Activated CD4-positive, CD25-positive, alpha-beta regulatory T cell treated with anti-CD3 and anti-CD28 coated beads, Interleukin-2, amount 50 U/mL, for 24 hours (primary cell): ENCODE data around the gene AMOT.

ENCODE experiments used
- ATAC-seq, 2 donors: fragments of 150-1000 bp; cut with Tn5 transposase; one replicate each; pipeline ENCODE4 v1.10.0; 2021; ENCODE audit warnings: mild to moderate bottlenecking in 1 of 2, moderate library complexity in 1 of 2

The AMOT gene

GRCh38 chrX:112802541-112802940, 38.1 kb downstream of the AMOT start:
- ATAC-seq: no peak

GRCh38 chrX:112800971-112801775, 39.5 kb downstream of the AMOT start:
- no peak for ATAC-seq

- ATAC-seq: no peak
Measured at GRCh38 chrX:112799425-112799824, 41.2 kb downstream of the AMOT start.

GRCh38 chrX:112798736-112799135, 41.9 kb downstream of the AMOT start:
- no peak for ATAC-seq

DNA sequence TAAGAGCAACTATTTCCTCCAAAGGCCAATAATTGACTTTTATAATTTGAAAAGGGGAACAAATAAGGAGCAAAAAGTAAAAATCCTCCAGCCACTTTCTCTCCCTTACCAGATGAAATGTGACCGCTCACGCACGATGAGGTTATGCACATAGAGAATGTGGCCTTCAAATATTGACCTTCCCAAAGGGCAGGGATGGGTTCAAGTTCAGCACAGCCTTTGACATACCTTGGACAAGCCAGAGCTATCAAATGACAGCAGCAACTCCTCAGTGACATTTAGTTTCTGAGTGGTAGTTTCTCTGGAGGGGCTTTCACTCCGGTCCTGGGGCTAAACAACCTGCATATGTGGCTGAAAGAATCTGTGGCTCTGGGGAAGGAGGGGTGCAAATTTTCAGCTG, 50.7 kb downstream of the AMOT start:
- ATAC-seq: no peak

GRCh38 chrX:112786076-112786475, 54.6 kb downstream of the AMOT start:
- ATAC-seq: no peak

DNA sequence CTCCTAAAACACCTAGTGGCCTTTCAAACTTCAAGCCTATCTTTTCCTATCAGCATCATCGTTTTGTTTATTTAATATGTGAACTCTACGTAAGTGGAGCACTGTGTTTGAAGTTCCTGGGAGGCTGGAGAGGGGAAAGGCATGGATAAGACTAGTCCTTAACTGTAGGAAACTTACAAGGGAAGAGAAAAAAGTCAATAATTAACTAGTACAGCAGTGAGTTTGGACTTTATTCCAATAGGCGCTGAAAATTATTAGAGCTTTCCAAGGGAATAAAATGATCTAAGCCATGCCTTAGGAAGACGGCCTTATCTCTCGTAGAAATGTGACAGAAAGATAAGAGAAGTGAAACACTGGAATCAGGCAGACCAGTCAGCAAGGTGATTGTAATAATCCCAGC, 55.3 kb downstream of the AMOT start:
- ATAC-seq: no peak

DNA sequence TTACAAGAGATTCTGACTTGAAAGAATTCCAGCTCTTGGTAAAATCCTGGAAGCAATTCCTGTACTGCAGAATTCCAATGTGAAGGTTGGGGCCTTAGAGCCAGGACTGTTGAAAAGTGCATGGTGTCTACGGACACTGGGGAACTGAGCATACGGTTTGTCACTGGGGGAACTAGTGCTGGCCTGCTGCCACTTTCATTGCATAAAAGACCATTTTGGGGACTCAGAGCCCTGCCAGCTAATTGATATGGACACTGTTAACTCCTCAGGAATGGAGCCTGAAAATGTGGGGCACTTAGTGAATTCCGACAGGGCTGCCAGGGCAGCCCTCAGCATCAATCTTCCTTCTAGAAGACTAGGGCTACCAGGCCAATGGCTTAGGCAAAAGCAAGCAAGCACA, 55.9 kb downstream of the AMOT start:
- no peak for ATAC-seq

DNA sequence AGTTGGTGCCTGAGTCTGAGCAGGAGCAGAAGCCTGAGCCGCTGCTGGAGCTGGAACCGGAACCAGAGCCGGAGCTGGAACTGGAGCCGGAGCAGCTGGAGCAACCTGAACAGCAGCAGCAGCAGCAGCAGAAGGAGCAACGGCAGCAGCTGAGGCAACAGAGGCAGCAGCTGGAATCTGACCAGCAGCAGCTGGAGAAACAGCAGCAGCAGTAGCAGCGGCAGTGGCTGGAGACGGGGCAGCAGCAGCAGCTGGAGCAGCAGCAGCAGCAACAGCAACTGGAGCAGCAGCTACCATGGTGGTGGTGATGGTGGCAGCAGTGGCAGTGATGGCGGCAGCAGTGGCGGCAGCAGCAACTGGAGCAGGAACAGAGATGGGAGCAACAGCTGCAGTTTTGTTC, 61.5 kb downstream of the AMOT start:
- ATAC-seq: no peak

DNA sequence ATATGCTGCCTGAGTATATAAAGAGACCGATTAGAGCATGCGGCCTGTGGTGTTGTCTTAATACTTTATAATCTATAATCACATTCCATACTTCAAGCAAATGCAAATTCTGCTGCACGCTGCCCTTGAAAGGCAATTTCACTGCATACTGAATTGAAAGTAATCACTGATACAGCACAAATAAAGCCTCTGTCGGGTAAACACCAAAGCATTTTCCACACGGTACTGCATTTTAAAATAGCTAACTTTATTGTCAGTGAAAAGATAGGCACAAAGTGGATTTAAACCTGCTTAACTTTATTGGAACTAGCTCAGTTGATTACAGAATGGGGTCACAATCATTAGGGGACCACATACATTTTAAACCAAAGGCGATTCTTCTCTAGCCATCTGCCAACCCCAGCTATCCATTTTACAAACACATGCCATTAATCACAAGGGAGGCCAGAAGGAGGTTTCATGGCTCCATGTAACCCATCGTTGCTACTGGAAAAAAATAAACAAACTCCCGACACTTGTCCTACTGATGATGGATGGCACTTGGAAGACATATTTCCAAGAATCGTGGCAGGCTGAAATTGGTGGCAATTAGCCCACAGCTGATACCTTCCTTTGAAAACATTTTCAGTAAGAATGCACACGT, 65.9 kb downstream of the AMOT start:
- no peak for ATAC-seq

DNA sequence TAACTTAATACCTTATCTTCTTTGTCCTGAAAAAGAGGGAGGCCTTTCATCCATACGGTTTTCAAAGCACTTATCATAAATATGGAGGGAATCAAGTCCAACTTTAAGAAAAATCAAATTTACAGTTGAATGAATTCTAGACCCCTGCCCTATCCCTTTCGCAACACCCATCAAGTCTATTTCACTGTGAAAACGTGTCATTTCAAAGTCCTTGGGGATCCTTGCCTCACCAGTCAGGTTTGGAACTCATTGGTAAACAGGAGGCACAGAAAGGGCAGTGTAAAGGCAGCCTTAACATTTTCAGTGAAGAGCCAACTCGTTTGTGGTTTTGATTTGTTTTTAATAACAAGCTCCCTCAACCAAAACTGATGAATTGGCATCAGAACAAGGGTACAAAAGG, 66.5 kb downstream of the AMOT start:
- no peak for ATAC-seq

GRCh38 chrX:112769034-112769433, 71.6 kb downstream of the AMOT start:
- no peak for ATAC-seq

GRCh38 chrX:112768563-112768962, 72.1 kb downstream of the AMOT start:
- ATAC-seq: no peak

- no peak for ATAC-seq
Measured at GRCh38 chrX:112766774-112767173, 73.9 kb downstream of the AMOT start.

- ATAC-seq: no peak
Measured at GRCh38 chrX:112761242-112762207, 79.1 kb downstream of the AMOT start.

DNA sequence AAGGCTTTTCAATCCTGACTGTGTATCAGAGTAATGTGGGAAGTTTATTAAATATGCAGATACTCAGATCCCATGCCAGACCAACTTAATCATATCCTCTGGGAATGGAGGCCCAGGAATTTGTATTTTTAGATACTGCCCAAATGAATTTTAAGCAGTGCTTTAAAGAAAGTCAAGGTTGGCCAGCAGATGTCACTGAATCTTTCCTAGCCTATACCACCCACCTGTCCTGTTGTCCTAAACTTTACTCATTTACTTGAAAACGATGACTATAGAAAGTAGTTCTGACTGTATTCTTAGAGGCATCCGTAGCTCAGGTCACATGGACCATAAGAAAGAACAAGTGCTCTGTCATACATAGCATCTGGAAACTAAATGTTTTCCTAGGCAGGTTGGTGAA, 79.9 kb downstream of the AMOT start:
- ATAC-seq: no peak

DNA sequence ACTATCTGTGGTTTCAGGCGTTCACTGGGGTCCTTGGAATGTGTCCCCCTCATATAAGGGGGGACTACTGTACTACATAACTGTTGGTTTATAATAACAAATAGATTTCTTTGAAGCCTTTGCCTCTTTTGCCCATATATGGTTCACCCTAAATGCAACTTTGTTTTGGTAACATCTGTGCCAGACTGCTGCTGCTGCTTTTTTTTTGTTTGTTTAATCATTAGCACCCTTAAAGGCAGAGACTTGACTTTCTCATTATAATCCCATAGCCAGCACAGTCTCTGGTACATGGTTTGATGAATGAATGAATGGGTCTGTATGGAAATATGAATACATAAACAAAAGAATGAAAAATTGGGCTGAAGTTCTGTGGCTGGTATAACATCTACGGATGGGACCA, 80.7 kb downstream of the AMOT start:
- no peak for ATAC-seq

- no peak for ATAC-seq
Measured at GRCh38 chrX:112759512-112759911, 81.1 kb downstream of the AMOT start.

- no peak for ATAC-seq
Measured at GRCh38 chrX:112757946-112758345, 82.7 kb downstream of the AMOT start.

- no peak for ATAC-seq
Measured at GRCh38 chrX:112753116-112753515, 87.5 kb downstream of the AMOT start.

DNA sequence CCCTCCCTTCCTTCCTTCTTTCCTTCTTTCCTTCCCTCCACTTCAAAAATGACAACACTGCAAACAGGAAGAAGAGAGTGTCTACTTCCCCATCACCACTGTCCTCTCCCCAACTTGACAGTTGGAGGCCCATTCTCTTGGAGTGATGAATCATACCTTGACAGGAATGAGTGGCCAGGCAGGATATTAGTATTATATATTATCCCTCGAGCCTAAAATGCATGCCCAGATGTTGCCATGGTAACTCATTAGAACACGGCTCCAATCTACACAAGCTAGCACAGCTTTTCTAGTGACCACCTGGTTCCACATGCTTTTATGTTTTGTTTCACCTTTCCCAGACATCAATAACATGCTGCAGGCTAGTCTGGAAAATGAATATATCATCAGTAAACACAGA, 89.6 kb downstream of the AMOT start:
- no peak for ATAC-seq

DNA sequence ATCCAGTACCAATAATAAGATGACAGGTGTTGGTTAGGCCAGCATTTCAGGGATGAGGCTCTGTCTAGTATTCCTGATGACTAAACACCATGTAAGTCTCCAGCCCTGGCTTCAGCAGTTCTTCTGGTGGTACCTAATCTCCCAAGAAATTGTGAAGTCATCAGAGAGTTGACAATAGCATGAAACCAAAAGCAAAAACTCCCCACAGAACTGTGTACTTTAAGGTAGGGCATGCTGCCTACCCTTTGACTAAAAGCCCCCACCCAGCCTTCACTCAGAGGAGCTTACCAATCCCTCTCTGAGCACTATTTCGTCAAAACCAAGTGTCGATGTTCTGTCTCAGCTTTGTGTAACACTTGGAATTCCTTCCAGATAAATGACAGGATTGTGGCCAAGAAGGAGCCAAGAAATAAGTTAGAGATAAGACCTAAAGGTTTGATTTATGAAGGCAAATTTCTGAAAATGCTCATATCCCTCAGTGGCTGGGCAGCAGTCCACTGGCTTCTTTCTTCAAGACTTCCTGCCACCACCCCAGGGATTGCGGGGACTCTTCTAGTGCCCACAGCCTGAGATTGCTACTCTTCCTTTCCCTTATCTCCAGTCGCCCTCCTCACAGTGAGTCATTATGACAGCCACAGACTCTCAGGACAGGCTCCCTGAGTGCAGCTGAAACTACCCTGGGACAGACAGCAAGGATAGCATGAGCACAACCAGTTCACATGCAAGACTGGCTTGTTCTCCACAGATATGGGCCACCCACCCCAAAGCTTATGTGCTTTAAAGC, 93.6 kb downstream of the AMOT start:
- no peak for ATAC-seq
